ENCODE results near the gene EBF3. TPM values are rescaled to one million over a fixed set of nuclear protein-coding genes. Genes with fewer than 3 reads are reported as not detected.

The EBF3 gene
- total and polyA plus RNA-seq, 2 donors (not counting 3 experiments of a cell fraction or from before 2014, with no cell fraction given) = 0.92 to 2.7 TPM

DNA sequence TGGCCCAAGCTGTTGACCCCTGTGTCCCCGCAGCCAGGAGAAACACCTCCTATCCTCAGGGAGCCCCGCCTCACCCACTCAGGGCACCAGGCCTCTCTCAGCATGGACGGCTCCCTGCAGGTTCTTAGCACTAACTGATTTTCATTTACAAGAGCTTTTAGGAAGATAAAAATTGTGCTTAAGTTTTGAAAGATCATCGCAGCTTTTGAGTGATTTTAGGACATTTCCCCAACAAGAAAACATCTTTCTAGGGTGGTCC, 22.1 kb downstream of the EBF3 start:
- H3K4me3 ChIP-seq (replicated peaks in 1 of 3; ENCODE audit: insufficient read depth in 1 of 3, low read depth in 1 of 3, low read length in 3 of 3) = no peak overlapping the region
- H3K27ac ChIP-seq (ENCODE audit: insufficient read depth, low read depth, low read length) = no peak overlapping the region
- H3K36me3 ChIP-seq (ENCODE audit: control insufficient read depth in 2 of 2, extremely low read depth in 1 of 2, insufficient read depth in 2 of 2, low read length in 2 of 2) = no peaks in the 10 kb centered on the region
- ChIA-PET POLR2A (no interaction called here), CTCF (no interaction called here)
- H3K9me1 ChIP-seq (replicated peaks; ENCODE audit: control insufficient read depth, extremely low read depth, insufficient read depth, low read length) = no peaks in the 10 kb centered on the region
- H3K4me2 ChIP-seq (ENCODE audit: insufficient read depth, low read length) = no peak overlapping the region
- H2AFZ ChIP-seq (ENCODE audit: low read depth, low read length) = no peak overlapping the region
- FAIRE-seq = no peak
- TF ChIP-seq GATA2 (IDR thresholded peaks at IDR 0.05; ENCODE audit: insufficient read depth, insufficient read length, low read depth, low read length) = no peak
- TF ChIP-seq, protein P1, sequence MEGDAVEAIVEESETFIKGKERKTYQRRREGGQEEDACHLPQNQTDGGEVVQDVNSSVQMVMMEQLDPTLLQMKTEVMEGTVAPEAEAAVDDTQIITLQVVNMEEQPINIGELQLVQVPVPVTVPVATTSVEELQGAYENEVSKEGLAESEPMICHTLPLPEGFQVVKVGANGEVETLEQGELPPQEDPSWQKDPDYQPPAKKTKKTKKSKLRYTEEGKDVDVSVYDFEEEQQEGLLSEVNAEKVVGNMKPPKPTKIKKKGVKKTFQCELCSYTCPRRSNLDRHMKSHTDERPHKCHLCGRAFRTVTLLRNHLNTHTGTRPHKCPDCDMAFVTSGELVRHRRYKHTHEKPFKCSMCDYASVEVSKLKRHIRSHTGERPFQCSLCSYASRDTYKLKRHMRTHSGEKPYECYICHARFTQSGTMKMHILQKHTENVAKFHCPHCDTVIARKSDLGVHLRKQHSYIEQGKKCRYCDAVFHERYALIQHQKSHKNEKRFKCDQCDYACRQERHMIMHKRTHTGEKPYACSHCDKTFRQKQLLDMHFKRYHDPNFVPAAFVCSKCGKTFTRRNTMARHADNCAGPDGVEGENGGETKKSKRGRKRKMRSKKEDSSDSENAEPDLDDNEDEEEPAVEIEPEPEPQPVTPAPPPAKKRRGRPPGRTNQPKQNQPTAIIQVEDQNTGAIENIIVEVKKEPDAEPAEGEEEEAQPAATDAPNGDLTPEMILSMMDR (IDR thresholded peaks at IDR 0.05; ENCODE audit: extremely low read depth in 1 of 2, insufficient read depth in 1 of 2, low read depth in 1 of 2, low read length in 2 of 2) = no peak
- TF ChIP-seq, protein P2, sequence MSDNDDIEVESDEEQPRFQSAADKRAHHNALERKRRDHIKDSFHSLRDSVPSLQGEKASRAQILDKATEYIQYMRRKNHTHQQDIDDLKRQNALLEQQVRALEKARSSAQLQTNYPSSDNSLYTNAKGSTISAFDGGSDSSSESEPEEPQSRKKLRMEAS (IDR thresholded peaks at IDR 0.05; ENCODE audit: insufficient read depth, insufficient read length) = no peak
- no peak for TF ChIP-seq FOS (IDR thresholded peaks at IDR 0.05; ENCODE audit: borderline replicate concordance, insufficient read depth, low read length)
- TF ChIP-seq POLR2A (IDR thresholded peaks at IDR 0.05; ENCODE audit: low read depth, low read length) = no peak
- no peak for TF ChIP-seq MYC (IDR thresholded peaks at IDR 0.05; ENCODE audit: low read depth, low read length)
- TF ChIP-seq EZH2 (IDR thresholded peaks at IDR 0.05; ENCODE audit: borderline replicate concordance, low read depth, low read length, severe bottlenecking) = no peak
- TF ChIP-seq POLR2AphosphoS5 (IDR thresholded peaks at IDR 0.05; ENCODE audit: insufficient read depth, low read depth, low read length) = no peak
- TF ChIP-seq JUN (IDR thresholded peaks at IDR 0.05; ENCODE audit: borderline replicate concordance, insufficient read depth, insufficient read length, low read depth) = no peak
- no peaks in the 10 kb centered on the region for H3K27me3 ChIP-seq (ENCODE audit: control insufficient read depth in 2 of 2, insufficient read depth in 2 of 2, low read length in 2 of 2)
- H4K20me1 ChIP-seq (replicated peaks; ENCODE audit: control insufficient read depth, extremely low read depth, insufficient read depth, low read length) = no peaks in the 10 kb centered on the region
- no TSS peak for BruUV-seq (replicated peaks)
- H3K4me1 ChIP-seq (ENCODE audit: control insufficient read depth, extremely low read depth, insufficient read depth, low read length) = no peaks in the 10 kb centered on the region
- no peaks in the 10 kb centered on the region for H3K79me2 ChIP-seq (ENCODE audit: control insufficient read depth, insufficient read depth, low read length)
- intact Hi-C loops (cut with micrococcal nuclease) (no loop called here), dilution Hi-C loops (cut with MboI; ENCODE audit: extremely low pct_ligation_motif_present, low sequenced_read_pairs) (no loop called here)
- no peak for DNase-seq (ENCODE audit: low read depth, low spot score)
- no peak overlapping the region for H3K9ac ChIP-seq (replicated peaks; ENCODE audit: extremely low read depth, insufficient read depth, low read length)
- no peaks in the 10 kb centered on the region for H3K9me3 ChIP-seq (replicated peaks; ENCODE audit: control insufficient read depth, insufficient read depth, low read length)
